HG03060 (cell line): ENCODE measurements around the gene ABHD16A.

Experiments used
- ATAC-seq: cut with Tn5 transposase; IDR thresholded peaks from one replicate; pipeline ENCODE4 v1.9.1; 2021; ENCODE audit warnings: low read depth, moderate number of reproducible peaks; ENCODE audit not compliant: unreplicated experiment

ABHD16A gene

GRCh38 chr6:31702819-31703716 is at the start of gene ABHD16A:
Gene ABHD16A, minus strand, starts transcription at chr6:31703324. Its CDS starts 43 bp downstream, at chr6:31703281.
- ATAC-seq: peak; percentile 93

DNA sequence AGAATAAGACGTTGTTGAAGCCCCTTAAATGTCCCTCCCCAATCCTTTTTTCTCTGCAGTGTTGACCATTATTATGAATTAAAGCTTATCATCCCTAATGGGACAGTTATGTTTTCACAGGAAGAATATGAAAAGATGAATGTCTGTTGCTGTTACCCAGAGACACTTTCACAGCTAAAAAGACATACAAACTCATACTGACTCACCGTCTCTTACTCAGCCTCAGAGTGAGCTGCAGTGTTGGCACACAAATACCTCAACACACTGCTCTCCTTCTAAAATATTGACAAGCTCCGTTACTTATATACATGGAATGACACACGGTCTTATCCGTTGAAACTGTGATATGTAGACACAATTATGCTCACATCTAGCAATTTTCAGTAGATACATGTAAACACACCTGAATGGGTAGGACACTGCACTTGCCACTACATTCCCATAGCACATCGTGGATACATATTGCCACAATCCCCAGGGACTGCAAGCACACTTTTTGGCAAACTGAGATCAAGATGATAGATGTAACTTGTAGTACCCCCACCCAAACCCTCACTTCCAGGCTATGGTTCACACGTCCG is 49.7 kb upstream of the ABHD16A start:
- ATAC-seq: no peak

- ATAC-seq: no peak
Observed at GRCh38 chr6:31750411-31751022, 47.4 kb upstream of the ABHD16A start.

DNA sequence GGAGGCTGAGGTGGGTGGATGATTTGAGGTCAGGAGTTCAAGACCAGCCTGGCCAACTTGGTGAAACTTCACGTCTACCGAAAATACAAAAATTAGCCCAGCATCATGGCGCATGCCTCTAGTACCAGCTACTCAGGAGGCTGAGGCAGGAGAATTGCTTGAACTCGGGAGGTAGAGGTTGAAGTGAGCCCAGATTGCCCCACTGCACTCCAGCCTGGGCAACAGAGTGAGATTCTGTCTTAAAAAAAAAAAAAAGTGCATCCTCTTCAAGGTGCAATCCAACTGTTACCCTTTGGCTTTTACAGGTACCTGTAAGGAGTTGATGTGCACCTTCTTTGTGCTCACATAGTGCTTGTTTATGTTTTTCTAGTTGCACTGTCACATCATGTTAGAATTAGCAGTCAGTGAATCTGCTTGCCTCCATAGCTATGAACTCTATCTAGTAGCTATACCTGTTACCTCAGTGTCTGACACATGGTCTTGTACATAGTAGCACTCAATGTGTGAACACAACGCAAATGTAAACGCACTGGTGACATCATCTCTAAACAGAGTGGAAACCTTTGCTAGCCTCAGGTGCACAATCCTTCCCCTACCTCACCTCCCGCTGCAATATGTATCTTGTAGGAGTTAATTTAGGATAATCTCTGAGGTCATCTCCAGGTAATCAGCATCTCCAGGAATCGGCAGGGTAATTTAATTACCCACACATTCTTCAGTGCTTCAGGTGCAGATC is 46.3 kb upstream of the ABHD16A start:
- ATAC-seq: no peak

DNA sequence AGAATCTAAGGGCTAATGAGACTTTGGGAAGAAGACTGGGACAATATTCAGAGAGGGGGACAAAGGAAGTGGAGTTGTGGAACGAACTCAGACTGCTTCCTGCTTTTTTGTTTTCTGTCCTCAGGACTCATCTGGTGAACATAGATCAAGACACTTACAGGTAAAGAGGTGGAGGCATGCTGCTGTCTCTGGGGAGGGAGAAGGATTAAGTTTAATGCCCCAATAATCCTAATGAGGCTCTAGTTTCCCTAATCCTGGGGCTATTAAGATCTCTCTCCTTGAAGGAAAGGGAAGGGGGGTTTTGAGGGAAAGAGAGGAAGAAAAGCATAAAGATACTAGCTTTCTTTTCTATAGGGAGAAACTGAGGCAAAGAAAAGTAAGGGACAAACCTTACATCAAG is 41.3 kb upstream of the ABHD16A start:
- ATAC-seq: no peak

GRCh38 chr6:31742894-31743293 is 39.8 kb upstream of the ABHD16A start:
- ATAC-seq: no peak

- no peak for ATAC-seq
Observed at GRCh38 chr6:31741815-31742214, 38.7 kb upstream of the ABHD16A start.

- ATAC-seq: no peak
Observed at GRCh38 chr6:31740397-31741223, 37.5 kb upstream of the ABHD16A start.

- ATAC-seq: peak; percentile 46
Observed at GRCh38 chr6:31739639-31740396, 36.7 kb upstream of the ABHD16A start, which contains the start of gene MSH5. Gene MSH5, plus strand, starts transcription at chr6:31740005. Its CDS starts 462 bp downstream, at chr6:31740467.

DNA sequence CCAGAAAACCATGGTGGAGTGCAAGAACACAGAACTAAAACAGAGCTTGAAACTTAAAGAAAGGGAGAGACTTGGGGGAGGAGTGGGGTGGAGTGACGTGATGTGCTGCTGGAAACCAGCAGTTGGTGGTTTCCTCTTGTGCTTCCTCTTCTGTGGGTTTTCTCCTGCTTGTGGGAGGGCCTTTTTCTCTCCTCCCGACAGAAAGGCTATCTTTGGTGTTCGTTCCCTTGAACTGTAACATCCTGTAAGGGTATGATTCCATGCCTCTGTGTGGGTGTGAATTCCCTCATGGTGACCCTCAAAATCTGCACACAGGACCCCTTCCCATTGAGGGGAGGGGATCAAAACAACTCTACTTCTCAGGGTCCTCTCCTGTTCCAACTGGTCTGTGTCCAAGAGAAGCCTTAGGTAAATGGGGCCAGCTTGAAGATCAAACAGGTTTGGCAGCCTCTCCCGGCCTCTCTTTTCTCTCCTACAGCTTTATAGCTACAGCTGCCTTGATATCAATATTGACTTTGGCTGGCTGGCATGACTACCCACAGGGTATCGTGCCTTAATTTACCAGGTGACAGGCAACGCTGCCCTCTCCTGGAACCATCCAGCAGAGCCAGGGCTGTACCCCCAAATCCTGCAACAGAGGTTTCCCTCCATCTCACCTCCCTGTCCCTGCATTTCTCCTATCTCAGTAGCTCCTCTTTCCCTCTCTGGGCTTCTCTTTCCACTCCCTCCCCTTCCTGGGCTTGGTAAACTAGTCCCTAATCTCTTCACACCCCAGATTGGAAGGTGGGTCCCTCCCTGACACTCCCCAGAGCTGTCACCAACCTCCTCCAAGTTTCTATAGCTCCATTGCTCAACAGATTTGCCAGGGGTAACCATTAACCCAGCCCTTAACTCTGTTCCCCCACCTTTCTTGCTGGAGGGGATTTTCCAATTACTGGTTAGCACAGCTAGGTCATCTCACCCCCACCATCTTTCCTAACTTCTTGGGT is 35.2 kb upstream of the ABHD16A start:
- ATAC-seq: no peak

- no peak for ATAC-seq
Observed at GRCh38 chr6:31737315-31737990, 34.3 kb upstream of the ABHD16A start.

GRCh38 chr6:31736768-31737314 is 33.7 kb upstream of the ABHD16A start:
- ATAC-seq: no peak

- no peak for ATAC-seq
Observed at GRCh38 chr6:31736021-31736767, 33.1 kb upstream of the ABHD16A start, which contains the start of gene CLIC1. Gene CLIC1, minus strand, starts transcription at chr6:31736530. Its CDS starts 230 bp downstream, at chr6:31736300.

DNA sequence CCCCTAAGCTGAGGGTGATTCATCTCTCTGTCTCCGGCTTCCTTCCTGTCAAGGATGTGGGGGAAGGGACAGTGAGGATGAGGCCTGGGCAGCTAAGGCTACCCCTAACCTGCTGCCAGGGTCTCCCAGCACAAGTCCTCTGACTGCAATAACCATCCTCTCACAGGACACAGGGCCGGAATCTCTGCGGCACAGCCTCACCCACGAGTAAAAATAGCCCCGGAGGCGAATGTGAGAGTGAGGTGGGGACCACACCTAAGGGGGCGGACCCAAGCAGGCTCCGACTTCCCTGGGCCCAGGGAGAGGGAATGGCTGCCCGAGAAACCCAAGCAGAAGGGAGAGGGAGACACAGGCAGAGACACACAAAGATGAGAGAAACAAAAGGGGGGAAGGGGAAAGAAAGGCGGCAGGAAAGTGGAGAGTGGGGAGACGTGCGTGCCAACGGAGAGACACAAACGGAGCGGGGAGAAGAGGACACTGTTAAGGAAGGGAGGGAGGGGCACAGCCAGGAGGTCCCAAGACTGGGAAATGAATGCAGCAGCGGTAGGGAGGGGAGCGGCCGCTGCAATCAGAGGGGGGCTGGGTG is 31.8 kb upstream of the ABHD16A start:
- ATAC-seq: no peak

DNA sequence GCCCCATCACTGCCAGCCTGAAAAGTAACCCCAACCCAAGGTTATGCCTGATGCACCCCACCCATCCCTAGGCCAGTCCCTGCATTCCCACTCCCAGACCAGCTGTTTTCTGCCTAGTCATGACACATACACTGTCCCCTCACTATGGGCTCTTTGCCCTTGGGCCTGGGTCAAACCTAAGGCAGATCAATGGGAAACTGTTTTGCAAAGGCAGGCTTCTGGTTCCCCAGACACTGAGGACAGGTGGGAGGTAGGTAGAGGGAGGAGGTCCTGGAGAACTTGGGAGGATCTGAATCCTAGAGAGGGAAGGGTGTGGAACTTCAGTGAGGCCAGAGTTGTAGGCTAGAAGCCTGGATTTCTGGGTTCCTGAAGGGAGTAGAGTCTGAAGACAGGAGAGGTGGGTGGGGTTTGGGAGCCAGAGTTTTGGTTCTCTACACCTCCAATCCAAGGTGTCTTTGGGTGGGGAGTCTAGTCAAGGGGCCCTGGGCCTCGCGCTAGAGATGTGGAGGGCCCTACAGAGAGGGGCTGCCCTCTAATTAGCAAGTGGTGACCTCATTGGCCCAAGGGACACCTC is 31.2 kb upstream of the ABHD16A start:
- ATAC-seq: no peak

- no peak for ATAC-seq
Observed at GRCh38 chr6:31733734-31734133, 30.6 kb upstream of the ABHD16A start.
